ENCODE measurements around the gene APAF1.
"Not testable (repeated sequence)": the region's sequence is repeated elsewhere in the genome, so short reads cannot be mapped to it uniquely, and the experiment has no call there.

Gene APAF1

GRCh38 chr12:98618952-98619351 is 26.1 kb upstream of the APAF1 start:
- H3K4me3 ChIP-seq (ENCODE audit: low read depth, low read length): no peak overlapping the region
- in situ Hi-C loops (cut with HindIII; ENCODE audit: low sequenced_read_pairs): no loop called here
- TF ChIP-seq CTCF (IDR thresholded peaks at IDR 0.05; ENCODE audit: low read depth, low read length): no peak
- no peak for DNase-seq (ENCODE audit: low read depth, low spot score)

- H3K4me3 ChIP-seq (ENCODE audit: low read depth, low read length): no peak overlapping the region
- in situ Hi-C loops (cut with HindIII; ENCODE audit: low sequenced_read_pairs): no loop called here
- no peak for TF ChIP-seq CTCF (IDR thresholded peaks at IDR 0.05; ENCODE audit: low read depth, low read length)
- DNase-seq (ENCODE audit: low read depth, low spot score): peak; percentile 69
These were observed 9.3 kb upstream of the APAF1 start for GRCh38 chr12:98635657-98636323.

- in situ Hi-C loops (cut with HindIII; ENCODE audit: low sequenced_read_pairs): no loop called here
- TF ChIP-seq CTCF (IDR thresholded peaks at IDR 0.05; ENCODE audit: low read depth, low read length): no peak
- H3K4me3 ChIP-seq (ENCODE audit: low read depth, low read length): no peak overlapping the region
- DNase-seq (ENCODE audit: low read depth, low spot score): no peak
These were observed 8.0 kb upstream of the APAF1 start for GRCh38 chr12:98637068-98637467.

- in situ Hi-C loops (cut with HindIII; ENCODE audit: low sequenced_read_pairs): no loop called here
These were observed 7.1 kb upstream of the APAF1 start for GRCh38 chr12:98638009-98638408.

GRCh38 chr12:98639491-98639890 is 5.6 kb upstream of the APAF1 start:
- TF ChIP-seq CTCF (IDR thresholded peaks at IDR 0.05; ENCODE audit: low read depth, low read length): no peak
- no peak overlapping the region for H3K4me3 ChIP-seq (ENCODE audit: low read depth, low read length)
- no peak for DNase-seq (ENCODE audit: low read depth, low spot score)
- in situ Hi-C loops (cut with HindIII; ENCODE audit: low sequenced_read_pairs): no loop called here

More at GRCh38 chr12:98638009-98638408, 7.1 kb upstream of the APAF1 start:
- DNase-seq (ENCODE audit: low read depth, low spot score): no peak
- no peak for TF ChIP-seq CTCF (IDR thresholded peaks at IDR 0.05; ENCODE audit: low read depth, low read length)
- no peak overlapping the region for H3K4me3 ChIP-seq (ENCODE audit: low read depth, low read length)

GRCh38 chr12:98642801-98643200 is 2.3 kb upstream of the APAF1 start:
- in situ Hi-C loops (cut with HindIII; ENCODE audit: low sequenced_read_pairs); DNase-seq (ENCODE audit: low read depth, low spot score): not testable (repeated sequence)
- peak overlapping the region; percentile 90 for H3K4me3 ChIP-seq (ENCODE audit: low read depth, low read length)

- no peak for TF ChIP-seq CTCF (IDR thresholded peaks at IDR 0.05; ENCODE audit: low read depth, low read length)
- no peak for DNase-seq (ENCODE audit: low read depth, low spot score)
- in situ Hi-C loops (cut with HindIII; ENCODE audit: low sequenced_read_pairs): no loop called here
- peak overlapping the region; percentile 90 for H3K4me3 ChIP-seq (ENCODE audit: low read depth, low read length)
These were observed 718 bp upstream of the APAF1 start for GRCh38 chr12:98644433-98644711.

Measured in astrocyte of the spinal cord (primary cell).